Esophagus (tissue), 2 donors: ENCODE measurements around the gene CPNE4. TPM values are rescaled to one million over a fixed set of nuclear protein-coding genes. Genes with fewer than 3 reads are reported as not detected.
"Not testable (repeated sequence)": the region's sequence is repeated elsewhere in the genome, so short reads cannot be mapped to it uniquely, and the experiment has no call there.

Source experiments
- H3K27ac ChIP-seq, 2 donors: one replicate each; pipeline ENCODE4 v1.5.1; 2013; ENCODE audit warnings: low read depth in 2 of 2, mild to moderate bottlenecking in 2 of 2, inconsistent platforms in 1 of 2, low read length in 1 of 2, moderate library complexity in 1 of 2
- H3K27me3 ChIP-seq, 2 donors: one replicate each; pipeline ENCODE4 v1.6.1; 2013; ENCODE audit warnings: low read length in 2 of 2, control low read depth in 1 of 2, mild to moderate bottlenecking in 1 of 2; ENCODE audit not compliant: insufficient read depth in 2 of 2, control insufficient read depth in 1 of 2
- H3K36me3 ChIP-seq, 2 donors: one replicate each; pipeline ENCODE4 v1.6.1; 2013; ENCODE audit warnings: low read length in 1 of 2; ENCODE audit not compliant: control insufficient read depth in 2 of 2, insufficient read depth in 2 of 2
- H3K4me1 ChIP-seq, 2 donors: one replicate each; pipeline ENCODE4 v1.6.1; 2013; ENCODE audit warnings: low read length in 1 of 2; ENCODE audit not compliant: control insufficient read depth in 2 of 2, insufficient read depth in 2 of 2
- H3K4me3 ChIP-seq, 2 donors: one replicate each; pipeline ENCODE4 v1.5.1; 2013; ENCODE audit warnings: low read length in 2 of 2, mild to moderate bottlenecking in 2 of 2, low read depth in 1 of 2, moderate library complexity in 1 of 2
- H3K9me3 ChIP-seq, 2 donors: one replicate each; pipeline ENCODE4 v1.6.1; 2013; ENCODE audit warnings: mild to moderate bottlenecking in 2 of 2, low read depth in 1 of 2, low read length in 1 of 2, moderate library complexity in 1 of 2; ENCODE audit not compliant: control insufficient read depth in 2 of 2, insufficient read depth in 1 of 2
- WGBS, 2 donors: extraction: QIAGEN DNeasy Blood & Tissue Kit; methylation state at CpG; one replicate each; pipeline ENCODE4 v1.1.7; 2013; 5-methylcytosine and 5-hydroxymethylcytosine counted together
- polyA plus RNA-seq, 2 donors: library from polyadenylated mRNA; stranded (reverse); fragments of 200-250 nt; gene quantifications; one replicate each; pipeline ENCODE4 v1.2.3, GENCODE V29; 2013
- donor health status: healthy with polysubstance abuse.
- donor health status: Bipolar disorder and iron deficiency.

CPNE4 gene
- polyA plus RNA-seq, 2 donors, result 0.05 to 0.08 TPM

DNA sequence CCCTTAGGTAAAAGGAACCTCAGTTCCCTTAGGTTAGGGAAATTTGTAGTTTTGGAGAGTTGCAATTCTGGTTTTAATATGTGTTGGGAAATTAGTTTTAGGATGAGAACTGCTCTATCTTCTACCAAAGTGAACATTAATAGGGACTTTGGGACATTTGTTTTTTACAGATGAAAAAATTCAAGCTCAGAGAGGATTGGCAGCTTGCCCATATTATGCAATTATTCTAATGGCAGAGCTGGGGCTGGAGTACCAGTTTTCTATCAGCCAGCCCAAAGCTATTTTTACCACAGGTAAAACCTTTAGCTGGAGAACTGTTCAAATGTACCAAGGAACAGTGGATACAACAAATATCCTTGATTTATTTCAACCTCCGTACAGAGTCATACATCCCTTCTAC lies 127.0 kb downstream of the CPNE4 start:
- WGBS, 2 donors, result 35 to 58% methylated on average over 1 of the region's 1 CpG
- Histone ChIP-seq H3K36me3 (no peaks in the 10 kb centered on the region), H3K27me3 (no peaks in the 10 kb centered on the region), H3K4me1 (no peaks in the 10 kb centered on the region), H3K4me3 (no peak overlapping the region), H3K9me3 (no peaks in the 10 kb centered on the region), H3K27ac (no peak overlapping the region)

DNA sequence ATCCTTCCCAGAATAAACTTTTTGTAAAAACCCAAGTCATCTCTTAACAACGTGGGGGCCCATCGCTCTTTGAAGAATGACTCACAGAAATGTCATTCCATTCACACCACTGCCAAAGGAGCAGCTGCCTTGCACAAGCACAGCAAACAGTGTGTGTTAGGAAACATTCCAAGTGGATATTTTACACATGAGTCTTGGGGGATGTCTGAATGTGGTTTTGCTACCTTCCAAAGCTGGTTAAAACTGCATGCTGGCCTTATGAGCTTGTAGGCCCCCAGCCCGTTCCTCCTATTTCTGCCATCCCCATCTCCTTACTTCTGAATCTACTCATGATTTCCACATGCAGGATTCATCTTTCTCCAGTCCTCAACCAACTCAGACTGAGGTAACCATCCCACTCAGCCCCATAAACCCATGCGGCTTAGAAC lies 130.8 kb downstream of the CPNE4 start:
- no peak overlapping the region for H3K27ac ChIP-seq
- H3K4me1 ChIP-seq, result no peaks in the 10 kb centered on the region
- no peak overlapping the region for H3K4me3 ChIP-seq
- H3K36me3 ChIP-seq, result no peaks in the 10 kb centered on the region
- H3K27me3 ChIP-seq, result no peaks in the 10 kb centered on the region
- no peaks in the 10 kb centered on the region for H3K9me3 ChIP-seq
- WGBS, 2 donors, result 61% methylated on average over 4 of the region's 4 CpGs

DNA sequence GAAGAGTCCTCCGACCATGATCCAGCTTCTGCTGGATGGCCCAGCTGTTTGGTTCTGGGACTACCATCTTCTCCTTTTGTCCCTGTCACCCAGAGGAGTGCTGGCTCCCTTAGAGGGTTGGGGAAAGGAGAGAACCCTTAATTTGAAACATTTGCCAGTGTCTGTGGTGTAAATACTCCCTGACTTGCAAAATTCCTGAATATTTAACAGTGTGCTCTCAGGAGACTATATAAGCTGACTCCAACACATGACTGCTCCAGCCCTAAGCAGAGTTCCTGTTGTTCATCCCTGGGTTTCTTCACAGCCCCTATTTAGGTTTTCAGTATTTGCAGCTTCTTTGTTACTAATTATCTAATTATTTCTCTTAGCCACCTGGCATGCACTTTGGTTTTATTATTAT lies 133.1 kb downstream of the CPNE4 start:
- no peaks in the 10 kb centered on the region for H3K36me3 ChIP-seq
- no peaks in the 10 kb centered on the region for H3K9me3 ChIP-seq
- no peak overlapping the region for H3K4me3 ChIP-seq
- no peak overlapping the region for H3K27ac ChIP-seq
- H3K27me3 ChIP-seq, result no peaks in the 10 kb centered on the region
- H3K4me1 ChIP-seq, result no peaks in the 10 kb centered on the region
- WGBS, 2 donors, result 84% methylated on average over 1 of the region's 1 CpG

DNA sequence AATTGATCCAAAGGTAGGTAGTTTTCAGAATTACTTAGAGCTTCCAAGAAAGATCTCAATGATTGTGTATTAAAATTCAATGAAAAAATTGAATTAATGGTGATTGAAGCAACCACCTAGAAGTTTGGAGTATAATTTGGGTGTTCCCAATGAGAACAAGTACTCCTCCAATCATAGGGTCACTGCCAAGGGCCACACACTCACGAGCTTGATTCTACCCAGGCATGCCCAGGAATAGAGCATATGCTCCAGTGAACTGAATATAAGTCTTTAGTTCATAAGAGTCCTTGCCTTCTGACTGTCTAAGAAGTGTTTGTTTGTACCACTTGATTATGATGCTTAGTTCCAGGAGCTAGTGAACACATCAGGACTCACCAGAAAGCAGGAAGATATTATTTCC lies 133.9 kb downstream of the CPNE4 start:
- H3K9me3 ChIP-seq, result no peaks in the 10 kb centered on the region
- no peaks in the 10 kb centered on the region for H3K36me3 ChIP-seq
- no peak overlapping the region for H3K4me3 ChIP-seq
- WGBS, 2 donors, result 53 to 60% methylated on average over 1 of the region's 1 CpG
- H3K27me3 ChIP-seq, result no peaks in the 10 kb centered on the region
- no peaks in the 10 kb centered on the region for H3K4me1 ChIP-seq
- no peak overlapping the region for H3K27ac ChIP-seq

DNA sequence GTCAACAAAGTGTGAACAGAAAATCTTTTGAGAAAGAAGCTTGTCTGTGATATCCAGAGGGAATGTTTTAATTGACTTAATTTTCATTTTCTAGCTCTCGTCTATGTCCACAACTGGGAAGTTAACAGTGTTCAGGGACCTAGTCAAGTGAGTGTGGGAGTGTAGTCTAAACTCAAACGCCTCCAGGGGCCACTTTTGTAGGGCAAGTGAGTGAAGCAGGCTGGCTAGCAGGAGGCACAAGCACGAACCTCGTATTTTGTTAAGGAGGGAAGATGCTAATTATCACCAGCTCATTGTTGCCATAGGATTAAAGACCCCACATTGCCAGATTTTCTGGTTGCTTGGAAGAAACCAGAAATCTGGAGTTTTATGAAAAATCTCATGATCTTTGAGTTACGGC lies 135.8 kb downstream of the CPNE4 start:
- Histone ChIP-seq H3K4me1 (no peaks in the 10 kb centered on the region), H3K4me3 (no peak overlapping the region), H3K27ac (no peak overlapping the region), H3K36me3 (no peaks in the 10 kb centered on the region), H3K27me3 (no peaks in the 10 kb centered on the region), H3K9me3 (no peaks in the 10 kb centered on the region)
- WGBS, 2 donors, result 41 to 46% methylated on average over 5 of the region's 5 CpGs

DNA sequence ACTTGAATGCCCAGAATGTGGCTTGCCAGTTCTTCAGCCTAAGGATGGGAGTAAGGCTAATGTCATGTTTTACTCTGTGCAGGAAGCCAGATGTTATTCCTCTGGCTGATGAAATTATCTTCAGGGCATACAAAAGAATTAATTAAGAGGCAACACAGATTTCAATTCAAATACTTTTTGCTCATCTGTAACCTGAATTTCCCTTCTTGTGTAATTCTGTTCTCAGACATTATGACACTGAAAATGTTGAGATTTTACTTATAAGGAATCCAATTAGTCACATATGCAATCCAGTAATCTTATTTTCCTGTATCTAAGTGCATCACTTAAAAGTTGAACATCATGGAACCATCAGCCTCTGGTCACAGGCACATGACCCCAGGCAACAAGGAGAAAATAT lies 136.5 kb downstream of the CPNE4 start:
- Histone ChIP-seq H3K27me3 (no peaks in the 10 kb centered on the region), H3K4me3 (no peak overlapping the region), H3K9me3 (no peaks in the 10 kb centered on the region), H3K36me3 (no peaks in the 10 kb centered on the region), H3K27ac (no peak overlapping the region), H3K4me1 (no peaks in the 10 kb centered on the region)

DNA sequence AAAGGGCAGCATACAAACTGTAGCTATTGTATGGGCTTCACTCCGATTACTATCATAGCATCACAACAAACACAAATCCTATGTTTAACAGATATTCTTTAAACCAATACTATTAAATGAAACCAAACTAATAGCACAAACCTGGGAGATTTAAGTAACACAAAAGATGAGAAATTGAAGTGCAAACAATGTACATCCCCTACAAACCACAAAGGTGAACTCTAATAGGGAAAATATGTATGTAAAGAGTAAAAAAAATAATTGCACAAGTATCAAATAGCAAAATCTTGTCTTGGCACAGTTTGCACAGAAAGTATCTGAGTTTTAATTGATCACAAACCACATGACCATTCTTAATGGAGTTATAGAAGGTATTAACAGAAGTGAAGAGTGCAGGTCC lies 138.5 kb downstream of the CPNE4 start:
- Histone ChIP-seq H3K36me3 (no peaks in the 10 kb centered on the region), H3K27me3 (no peaks in the 10 kb centered on the region), H3K27ac (no peak overlapping the region), H3K9me3 (no peaks in the 10 kb centered on the region), H3K4me1 (no peaks in the 10 kb centered on the region), H3K4me3 (no peak overlapping the region)
- WGBS, 2 donors, result 65 to 87% methylated on average over 1 of the region's 1 CpG

DNA sequence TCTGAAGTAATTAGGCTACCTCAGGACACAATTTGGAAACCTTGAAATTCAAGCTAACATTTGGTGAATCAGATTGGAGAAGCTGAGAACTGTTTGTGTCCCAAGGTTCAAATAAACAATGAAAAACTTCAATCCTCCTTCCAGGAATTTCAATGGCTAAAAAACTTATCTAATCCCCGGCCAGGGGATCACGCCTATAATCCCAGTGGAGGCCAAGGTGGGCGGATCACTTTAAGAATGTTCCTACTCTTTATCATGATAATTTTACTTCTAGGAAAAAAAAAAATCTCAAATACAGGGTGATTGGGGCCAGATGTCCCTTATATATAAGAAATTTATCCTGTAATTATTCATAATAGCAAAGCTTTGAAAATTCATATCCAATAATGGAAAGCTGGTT lies 139.0 kb downstream of the CPNE4 start:
- H3K4me1 ChIP-seq, result no peaks in the 10 kb centered on the region
- no peaks in the 10 kb centered on the region for H3K27me3 ChIP-seq
- 70 to 72% methylated on average over 3 of the region's 3 CpGs for WGBS, 2 donors
- H3K36me3 ChIP-seq, result no peaks in the 10 kb centered on the region
- H3K9me3 ChIP-seq, result no peaks in the 10 kb centered on the region
- H3K4me3 ChIP-seq, result no peak overlapping the region
- no peak overlapping the region for H3K27ac ChIP-seq

DNA sequence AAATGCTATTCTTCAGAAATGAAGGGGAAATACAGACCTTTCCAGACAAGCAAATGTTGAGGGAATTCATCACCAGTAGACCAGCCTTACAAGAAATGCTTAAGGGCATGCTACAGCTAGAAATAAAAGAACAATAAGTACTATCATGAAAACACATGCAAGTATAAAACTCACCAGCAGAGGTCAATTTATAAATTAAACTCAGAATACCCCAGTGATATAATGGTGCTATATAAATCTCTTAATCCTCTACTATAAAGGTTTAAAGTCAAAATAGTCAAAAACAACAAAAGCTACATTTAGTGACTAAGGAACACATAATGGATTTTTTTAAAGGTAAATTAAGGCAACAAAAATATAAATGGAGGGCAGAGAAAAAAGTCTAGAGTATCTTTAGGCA lies 142.5 kb downstream of the CPNE4 start:
- Histone ChIP-seq H3K4me1 (no peaks in the 10 kb centered on the region), H3K27me3 (no peaks in the 10 kb centered on the region), H3K9me3 (no peaks in the 10 kb centered on the region), H3K4me3 (no peak overlapping the region), H3K27ac (no peak overlapping the region), H3K36me3 (no peaks in the 10 kb centered on the region)

DNA sequence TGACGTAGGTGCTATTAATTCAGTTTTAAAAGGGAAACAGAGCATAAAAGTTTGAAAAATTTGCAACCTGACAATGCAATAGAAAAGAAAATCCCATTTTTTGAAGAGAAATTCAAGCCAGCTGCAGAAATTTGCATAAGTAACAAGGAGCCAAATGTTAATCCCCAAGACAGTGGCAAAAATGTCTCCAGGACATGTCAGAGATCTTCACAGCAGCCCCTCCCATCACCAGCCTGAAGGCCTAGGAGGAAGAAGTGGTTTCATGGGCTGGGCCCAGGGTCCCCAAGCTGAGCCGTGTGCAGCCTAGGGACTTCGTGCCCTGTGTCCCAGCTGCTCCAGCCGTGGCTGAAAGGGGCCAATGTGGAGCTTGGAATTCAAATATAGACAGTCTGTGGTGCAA lies 148.9 kb downstream of the CPNE4 start:
- H3K9me3 ChIP-seq, H3K4me3 ChIP-seq, H3K27me3 ChIP-seq, H3K4me1 ChIP-seq, H3K36me3 ChIP-seq, H3K27ac ChIP-seq: not testable (repeated sequence)
- 39 to 44% methylated on average over 4 of the region's 4 CpGs for WGBS, 2 donors
